ENCODE results near the gene NRN1.

- TF ChIP-seq CTCF (IDR thresholded peaks at IDR 0.05) (no peak), POLR2A (IDR thresholded peaks at IDR 0.05) (no peak)
Observed at GRCh38 chr6:5992551-5993225, 14.0 kb downstream of the NRN1 start.

All from esophagus squamous epithelium (tissue), 4 donors.